ENCODE data around the gene PRLH. TPM values are rescaled to one million over a fixed set of nuclear protein-coding genes. Genes with fewer than 3 reads are reported as not detected.

Gene PRLH
- polyA plus RNA-seq, 2 donors = not detected

DNA sequence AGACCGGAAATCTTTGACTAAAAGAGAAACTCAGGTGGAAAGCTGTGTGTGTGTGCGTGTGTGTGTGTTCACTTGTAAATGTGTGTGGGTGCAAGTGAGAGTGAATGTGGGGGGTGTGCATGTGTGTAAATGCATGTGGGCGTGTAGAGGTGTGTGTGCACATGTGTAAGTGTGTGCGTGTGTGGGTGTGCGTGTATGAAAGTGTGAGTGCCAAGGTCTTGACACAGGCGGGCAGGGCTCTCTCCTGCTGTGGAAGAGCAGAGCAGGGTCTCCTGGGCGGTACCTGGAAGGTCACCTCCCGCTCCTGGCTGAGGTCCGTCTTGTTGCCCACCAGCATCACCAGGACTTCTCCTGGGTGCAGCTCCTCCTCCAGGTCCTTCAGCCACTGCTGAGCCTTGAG, 10.6 kb downstream of the PRLH start:
- no peak overlapping the region for H3K4me3 ChIP-seq (ENCODE audit: low read depth in 1 of 2, low read length in 2 of 2)
- WGBS, 2 donors = 87 to 91% methylated on average over 9 of the region's 9 CpGs
- H3K36me3 ChIP-seq (ENCODE audit: control insufficient read depth in 2 of 2, insufficient read depth in 2 of 2, low read length in 1 of 2) = no peaks in the 10 kb centered on the region
- H3K27me3 ChIP-seq (ENCODE audit: control insufficient read depth in 1 of 2, insufficient read depth in 2 of 2, low read length in 2 of 2) = no peaks in the 10 kb centered on the region
- no peak overlapping the region for H3K27ac ChIP-seq (ENCODE audit: low read depth in 2 of 2, low read length in 1 of 2)
- H3K4me1 ChIP-seq (ENCODE audit: control insufficient read depth in 2 of 2, insufficient read depth in 2 of 2, low read length in 1 of 2) = peaks cover 0 to 13% of the 10 kb centered on the region in 2 donors
- no peaks in the 10 kb centered on the region for H3K9me3 ChIP-seq (ENCODE audit: control insufficient read depth in 2 of 2, insufficient read depth in 1 of 2, low read depth in 1 of 2, low read length in 1 of 2)

- 90 to 93% methylated on average over 10 of the region's 10 CpGs for WGBS, 2 donors
- Histone ChIP-seq H3K4me3 (ENCODE audit: low read depth in 1 of 2, low read length in 2 of 2) (no peak overlapping the region), H3K9me3 (ENCODE audit: control insufficient read depth in 2 of 2, insufficient read depth in 1 of 2, low read depth in 1 of 2, low read length in 1 of 2) (no peaks in the 10 kb centered on the region)
Measured at GRCh38 chr2:237577458-237577857, 11.1 kb downstream of the PRLH start.

GRCh38 chr2:237577956-237578870, 11.8 kb downstream of the PRLH start:
- Histone ChIP-seq H3K4me3 (ENCODE audit: low read depth in 1 of 2, low read length in 2 of 2) (no peak overlapping the region), H3K4me1 (ENCODE audit: control insufficient read depth in 2 of 2, insufficient read depth in 2 of 2, low read length in 1 of 2) (peaks cover 0 to 13% of the 10 kb centered on the region in 2 donors), H3K27ac (ENCODE audit: low read depth in 2 of 2, low read length in 1 of 2) (no peak overlapping the region), H3K36me3 (ENCODE audit: control insufficient read depth in 2 of 2, insufficient read depth in 2 of 2, low read length in 1 of 2) (no peaks in the 10 kb centered on the region), H3K27me3 (ENCODE audit: control insufficient read depth in 1 of 2, insufficient read depth in 2 of 2, low read length in 2 of 2) (no peaks in the 10 kb centered on the region), H3K9me3 (ENCODE audit: control insufficient read depth in 2 of 2, insufficient read depth in 1 of 2, low read depth in 1 of 2, low read length in 1 of 2) (no peaks in the 10 kb centered on the region)
- WGBS, 2 donors = 92% methylated on average over 26 of the region's 26 CpGs

More at GRCh38 chr2:237577458-237577857, 11.1 kb downstream of the PRLH start:
- no peaks in the 10 kb centered on the region for H3K36me3 ChIP-seq (ENCODE audit: control insufficient read depth in 2 of 2, insufficient read depth in 2 of 2, low read length in 1 of 2)
- H3K4me1 ChIP-seq (ENCODE audit: control insufficient read depth in 2 of 2, insufficient read depth in 2 of 2, low read length in 1 of 2) = peaks cover 0 to 13% of the 10 kb centered on the region in 2 donors
- H3K27ac ChIP-seq (ENCODE audit: low read depth in 2 of 2, low read length in 1 of 2) = no peak overlapping the region
- H3K27me3 ChIP-seq (ENCODE audit: control insufficient read depth in 1 of 2, insufficient read depth in 2 of 2, low read length in 2 of 2) = no peaks in the 10 kb centered on the region

DNA sequence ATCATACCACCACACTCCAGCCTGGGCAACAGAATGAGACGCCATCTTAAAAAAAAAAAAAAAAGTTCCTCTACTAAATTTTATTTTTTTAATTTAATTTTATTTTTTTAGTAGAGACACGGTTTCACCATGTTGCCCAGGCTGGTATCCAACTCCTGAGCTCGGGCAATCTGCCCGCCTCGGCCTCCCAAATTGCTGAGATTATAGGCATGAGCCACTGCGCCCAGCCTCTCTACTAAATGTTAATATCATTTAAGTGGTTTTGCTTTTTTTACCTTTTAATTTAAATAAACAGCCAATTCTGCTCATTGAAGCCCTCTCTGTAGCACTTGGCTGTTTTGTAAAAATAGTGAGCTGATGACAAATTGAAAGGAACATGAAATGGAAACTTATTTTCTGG, 15.0 kb downstream of the PRLH start:
- no peaks in the 10 kb centered on the region for H3K4me1 ChIP-seq (ENCODE audit: control insufficient read depth in 2 of 2, insufficient read depth in 2 of 2, low read length in 1 of 2)
- H3K4me3 ChIP-seq (ENCODE audit: low read depth in 1 of 2, low read length in 2 of 2) = no peak overlapping the region
- no peak overlapping the region for H3K27ac ChIP-seq (ENCODE audit: low read depth in 2 of 2, low read length in 1 of 2)
- no peaks in the 10 kb centered on the region for H3K27me3 ChIP-seq (ENCODE audit: control insufficient read depth in 1 of 2, insufficient read depth in 2 of 2, low read length in 2 of 2)
- H3K36me3 ChIP-seq (ENCODE audit: control insufficient read depth in 2 of 2, insufficient read depth in 2 of 2, low read length in 1 of 2) = no peaks in the 10 kb centered on the region
- WGBS, 2 donors = 84 to 87% methylated on average over 6 of the region's 6 CpGs
- H3K9me3 ChIP-seq (ENCODE audit: control insufficient read depth in 2 of 2, insufficient read depth in 1 of 2, low read depth in 1 of 2, low read length in 1 of 2) = no peaks in the 10 kb centered on the region

- Histone ChIP-seq H3K4me1 (ENCODE audit: control insufficient read depth in 2 of 2, insufficient read depth in 2 of 2, low read length in 1 of 2) (no peaks in the 10 kb centered on the region), H3K36me3 (ENCODE audit: control insufficient read depth in 2 of 2, insufficient read depth in 2 of 2, low read length in 1 of 2) (no peaks in the 10 kb centered on the region), H3K4me3 (ENCODE audit: low read depth in 1 of 2, low read length in 2 of 2) (no peak overlapping the region), H3K27me3 (ENCODE audit: control insufficient read depth in 1 of 2, insufficient read depth in 2 of 2, low read length in 2 of 2) (no peaks in the 10 kb centered on the region), H3K9me3 (ENCODE audit: control insufficient read depth in 2 of 2, insufficient read depth in 1 of 2, low read depth in 1 of 2, low read length in 1 of 2) (no peaks in the 10 kb centered on the region), H3K27ac (ENCODE audit: low read depth in 2 of 2, low read length in 1 of 2) (peak overlapping the region; percentile 48 to 61)
- 32 to 42% methylated on average over 25 of the region's 25 CpGs for WGBS, 2 donors
Measured at GRCh38 chr2:237581751-237582746, 15.7 kb downstream of the PRLH start.

DNA sequence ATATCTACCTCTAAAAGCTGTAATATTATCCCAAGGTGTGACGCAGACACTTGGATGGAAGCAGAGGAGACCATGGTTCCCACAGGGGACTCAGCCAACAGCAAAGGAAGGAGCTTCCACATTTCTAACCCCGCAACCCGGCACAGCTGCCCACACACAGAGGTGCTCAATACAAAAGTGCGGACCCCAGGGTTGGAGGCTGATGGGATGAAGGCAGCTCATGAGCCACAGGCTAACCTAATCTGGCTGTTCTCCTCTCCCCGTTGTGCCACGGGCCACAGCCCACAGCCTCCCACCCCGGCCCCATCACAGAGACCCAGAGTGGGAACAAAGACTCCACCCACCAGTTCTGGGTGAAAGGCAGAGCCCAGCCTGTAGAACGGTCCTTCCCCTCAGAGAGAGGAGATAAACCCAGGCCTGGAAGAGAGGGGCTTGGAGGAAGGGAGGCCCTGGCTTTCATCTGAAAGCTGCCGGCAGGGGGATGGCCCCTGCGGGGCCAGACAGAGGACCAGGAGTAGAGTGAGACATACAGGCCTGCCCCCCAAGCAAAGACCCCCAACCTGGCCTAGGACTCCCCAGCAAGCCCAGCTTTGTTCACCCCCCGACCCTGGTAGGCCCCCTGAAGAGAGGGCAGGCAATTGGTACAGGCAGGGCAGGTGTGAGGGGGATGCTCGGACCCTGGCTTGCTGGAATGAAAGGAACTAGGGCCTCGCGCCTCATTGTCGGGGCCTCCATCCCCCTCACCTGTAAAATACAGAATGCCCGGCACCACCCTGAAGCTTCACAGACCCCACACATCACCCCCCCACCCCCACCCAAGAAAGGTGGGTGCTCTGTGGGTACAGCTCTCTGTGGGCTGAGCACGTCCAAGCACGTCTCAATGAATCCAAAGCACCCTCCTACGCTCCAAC, 17.3 kb downstream of the PRLH start:
- Histone ChIP-seq H3K9me3 (ENCODE audit: control insufficient read depth in 2 of 2, insufficient read depth in 1 of 2, low read depth in 1 of 2, low read length in 1 of 2) (no peaks in the 10 kb centered on the region), H3K27ac (ENCODE audit: low read depth in 2 of 2, low read length in 1 of 2) (no peak overlapping the region), H3K4me3 (ENCODE audit: low read depth in 1 of 2, low read length in 2 of 2) (no peak overlapping the region), H3K4me1 (ENCODE audit: control insufficient read depth in 2 of 2, insufficient read depth in 2 of 2, low read length in 1 of 2) (no peaks in the 10 kb centered on the region), H3K36me3 (ENCODE audit: control insufficient read depth in 2 of 2, insufficient read depth in 2 of 2, low read length in 1 of 2) (no peaks in the 10 kb centered on the region), H3K27me3 (ENCODE audit: control insufficient read depth in 1 of 2, insufficient read depth in 2 of 2, low read length in 2 of 2) (no peaks in the 10 kb centered on the region)
- 88 to 90% methylated on average over 19 of the region's 19 CpGs for WGBS, 2 donors

GRCh38 chr2:237585590-237586221, 19.3 kb downstream of the PRLH start:
- WGBS, 2 donors = 84 to 90% methylated on average over 15 of the region's 15 CpGs

GRCh38 chr2:237588044-237588696, 21.8 kb downstream of the PRLH start:
- Histone ChIP-seq H3K9me3 (ENCODE audit: control insufficient read depth in 2 of 2, insufficient read depth in 1 of 2, low read depth in 1 of 2, low read length in 1 of 2) (no peaks in the 10 kb centered on the region), H3K4me3 (ENCODE audit: low read depth in 1 of 2, low read length in 2 of 2) (no peak overlapping the region), H3K36me3 (ENCODE audit: control insufficient read depth in 2 of 2, insufficient read depth in 2 of 2, low read length in 1 of 2) (no peaks in the 10 kb centered on the region), H3K4me1 (ENCODE audit: control insufficient read depth in 2 of 2, insufficient read depth in 2 of 2, low read length in 1 of 2) (peaks cover 7 to 14% of the 10 kb centered on the region in 2 donors), H3K27ac (ENCODE audit: low read depth in 2 of 2, low read length in 1 of 2) (no peak overlapping the region), H3K27me3 (ENCODE audit: control insufficient read depth in 1 of 2, insufficient read depth in 2 of 2, low read length in 2 of 2) (no peaks in the 10 kb centered on the region)
- 82 to 91% methylated on average over 9 of the region's 9 CpGs for WGBS, 2 donors

More at GRCh38 chr2:237585590-237586221, 19.3 kb downstream of the PRLH start:
- Histone ChIP-seq H3K27ac (ENCODE audit: low read depth in 2 of 2, low read length in 1 of 2) (no peak overlapping the region), H3K27me3 (ENCODE audit: control insufficient read depth in 1 of 2, insufficient read depth in 2 of 2, low read length in 2 of 2) (no peaks in the 10 kb centered on the region), H3K9me3 (ENCODE audit: control insufficient read depth in 2 of 2, insufficient read depth in 1 of 2, low read depth in 1 of 2, low read length in 1 of 2) (no peaks in the 10 kb centered on the region), H3K4me3 (ENCODE audit: low read depth in 1 of 2, low read length in 2 of 2) (no peak overlapping the region), H3K4me1 (ENCODE audit: control insufficient read depth in 2 of 2, insufficient read depth in 2 of 2, low read length in 1 of 2) (peaks cover 0 to 5% of the 10 kb centered on the region in 2 donors), H3K36me3 (ENCODE audit: control insufficient read depth in 2 of 2, insufficient read depth in 2 of 2, low read length in 1 of 2) (no peaks in the 10 kb centered on the region)

All from esophagus (tissue), 2 donors.